ENCODE results near the gene CNKSR3.
"Not testable (repeated sequence)": the region's sequence is repeated elsewhere in the genome, so short reads cannot be mapped to it uniquely, and the experiment has no call there.

Gene CNKSR3

GRCh38 chr6:154548130-154548830, 37.8 kb upstream of the CNKSR3 start:
- H3K4me2 ChIP-seq (ENCODE audit: insufficient read depth, low read length), result no peak overlapping the region
- no peaks in the 10 kb centered on the region for H3K27me3 ChIP-seq (ENCODE audit: insufficient read depth, low read length, poor library complexity)
- H2AFZ ChIP-seq (ENCODE audit: low read depth, low read length), result no peak overlapping the region
- no peaks in the 10 kb centered on the region for H3K9me3 ChIP-seq (ENCODE audit: insufficient read depth, low read length, severe bottlenecking)
- ATAC-seq (ENCODE audit: insufficient read depth, low read depth) (no peak), DNase-seq (no peak)
- H3K79me2 ChIP-seq (ENCODE audit: insufficient read depth, low read length), result no peaks in the 10 kb centered on the region
- no peak overlapping the region for H3K27ac ChIP-seq (ENCODE audit: low read length)
- TF ChIP-seq CTCF (IDR thresholded peaks at IDR 0.05; ENCODE audit: borderline replicate concordance, extremely low read depth, low read length, poor library complexity, severe bottlenecking) (no peak), EZH2 (IDR thresholded peaks at IDR 0.05; ENCODE audit: borderline replicate concordance, low read depth, low read length, severe bottlenecking) (no peak)
- H3K36me3 ChIP-seq (ENCODE audit: insufficient read depth, low read length), result no peaks in the 10 kb centered on the region
- no peak overlapping the region for H3K9ac ChIP-seq (ENCODE audit: low read depth, low read length)
- no peaks in the 10 kb centered on the region for H4K20me1 ChIP-seq (ENCODE audit: insufficient read depth, low read length)
- H3K4me3 ChIP-seq (ENCODE audit: low read depth in 1 of 2, low read length in 2 of 2), result no peak overlapping the region
- no peaks in the 10 kb centered on the region for H3K4me1 ChIP-seq (ENCODE audit: insufficient read depth, low read length)

GRCh38 chr6:154543628-154544027, 33.1 kb upstream of the CNKSR3 start:
- Histone ChIP-seq H3K9ac (ENCODE audit: low read depth, low read length) (no peak overlapping the region), H3K4me3 (ENCODE audit: low read depth in 1 of 2, low read length in 2 of 2) (no peak overlapping the region), H3K36me3 (ENCODE audit: insufficient read depth, low read length) (no peaks in the 10 kb centered on the region), H4K20me1 (ENCODE audit: insufficient read depth, low read length) (no peaks in the 10 kb centered on the region), H3K4me1 (ENCODE audit: insufficient read depth, low read length) (no peaks in the 10 kb centered on the region), H3K27me3 (ENCODE audit: insufficient read depth, low read length, poor library complexity) (no peaks in the 10 kb centered on the region), H3K4me2 (ENCODE audit: insufficient read depth, low read length) (no peak overlapping the region), H3K79me2 (ENCODE audit: insufficient read depth, low read length) (no peaks in the 10 kb centered on the region), H3K27ac (ENCODE audit: low read length) (no peak overlapping the region), H3K9me3 (ENCODE audit: insufficient read depth, low read length, severe bottlenecking) (no peaks in the 10 kb centered on the region), H2AFZ (ENCODE audit: low read depth, low read length) (no peak overlapping the region)
- no peak for ATAC-seq (ENCODE audit: insufficient read depth, low read depth)
- TF ChIP-seq EZH2 (IDR thresholded peaks at IDR 0.05; ENCODE audit: borderline replicate concordance, low read depth, low read length, severe bottlenecking) (no peak), CTCF (IDR thresholded peaks at IDR 0.05; ENCODE audit: borderline replicate concordance, extremely low read depth, low read length, poor library complexity, severe bottlenecking) (no peak)
- DNase-seq, result no peak

- Histone ChIP-seq H3K27me3 (ENCODE audit: insufficient read depth, low read length, poor library complexity) (no peaks in the 10 kb centered on the region), H3K36me3 (ENCODE audit: insufficient read depth, low read length) (no peaks in the 10 kb centered on the region), H3K79me2 (ENCODE audit: insufficient read depth, low read length) (no peaks in the 10 kb centered on the region), H3K4me2 (ENCODE audit: insufficient read depth, low read length) (no peak overlapping the region), H2AFZ (ENCODE audit: low read depth, low read length) (no peak overlapping the region), H4K20me1 (ENCODE audit: insufficient read depth, low read length) (no peaks in the 10 kb centered on the region), H3K9me3 (ENCODE audit: insufficient read depth, low read length, severe bottlenecking) (no peaks in the 10 kb centered on the region), H3K4me1 (ENCODE audit: insufficient read depth, low read length) (no peaks in the 10 kb centered on the region), H3K9ac (ENCODE audit: low read depth, low read length) (no peak overlapping the region), H3K27ac (ENCODE audit: low read length) (no peak overlapping the region), H3K4me3 (ENCODE audit: low read depth in 1 of 2, low read length in 2 of 2) (no peak overlapping the region)
- TF ChIP-seq CTCF (IDR thresholded peaks at IDR 0.05; ENCODE audit: borderline replicate concordance, extremely low read depth, low read length, poor library complexity, severe bottlenecking) (no peak), EZH2 (IDR thresholded peaks at IDR 0.05; ENCODE audit: borderline replicate concordance, low read depth, low read length, severe bottlenecking) (no peak)
- no peak for ATAC-seq (ENCODE audit: insufficient read depth, low read depth)
- no peak for DNase-seq
Observed at GRCh38 chr6:154542747-154543146, 32.3 kb upstream of the CNKSR3 start.

DNA sequence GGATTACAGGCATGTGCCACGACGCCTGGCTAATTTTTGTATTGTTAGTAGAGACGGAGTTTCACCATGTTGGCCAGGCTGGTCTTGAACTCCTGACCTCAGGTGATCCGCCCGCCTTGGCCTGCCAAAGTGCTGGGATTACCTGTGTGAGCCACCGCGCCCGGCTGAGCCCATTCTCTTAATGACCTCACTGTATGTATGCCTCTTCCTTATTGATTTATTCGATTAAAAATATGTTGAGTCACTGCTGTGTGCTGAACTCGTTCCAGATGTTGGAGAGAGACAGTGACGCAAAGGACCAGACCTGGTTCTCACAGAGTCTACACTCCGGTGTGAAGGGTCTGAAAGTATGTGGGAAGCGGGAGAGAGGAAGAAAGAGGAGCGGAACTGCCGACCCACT, 31.4 kb upstream of the CNKSR3 start:
- H3K27ac ChIP-seq (ENCODE audit: low read length); DNase-seq; H3K4me2 ChIP-seq (ENCODE audit: insufficient read depth, low read length); H3K36me3 ChIP-seq (ENCODE audit: insufficient read depth, low read length); H3K4me1 ChIP-seq (ENCODE audit: insufficient read depth, low read length); H3K79me2 ChIP-seq (ENCODE audit: insufficient read depth, low read length); H2AFZ ChIP-seq (ENCODE audit: low read depth, low read length); H3K9ac ChIP-seq (ENCODE audit: low read depth, low read length); H3K4me3 ChIP-seq (ENCODE audit: low read depth in 1 of 2, low read length in 2 of 2); H3K27me3 ChIP-seq (ENCODE audit: insufficient read depth, low read length, poor library complexity); H3K9me3 ChIP-seq (ENCODE audit: insufficient read depth, low read length, severe bottlenecking); ATAC-seq (ENCODE audit: insufficient read depth, low read depth); H4K20me1 ChIP-seq (ENCODE audit: insufficient read depth, low read length): not testable (repeated sequence)

All from DND-41 (cell line).